Gastrocnemius medialis (tissue), 4 donors: Measurements from ENCODE around the gene AP2S1.

ENCODE experiments used
- CTCF ChIP-seq, 5 experiments: fragments of 450-650 bp in 3 of 5; fragments of 200-600 bp in 2 of 5; sonication (generic) in 2 of 5; IDR thresholded peaks in 4 of 5; conservative IDR thresholded peaks in 1 of 5; 1 replicate in 4 of 5; 2 replicates in 1 of 5; pipeline ENCODE4 v1.5.1; 2016 to 2019; ENCODE audit warnings: antibody characterized with exemption in 5 of 5, mild to moderate bottlenecking in 3 of 5, moderate library complexity in 3 of 5
- POLR2A ChIP-seq, 2 donors: fragments of 450-650 bp; IDR thresholded peaks; one replicate each; pipeline ENCODE4 v1.6.1; 2017; ENCODE audit warnings: antibody characterized with exemption in 2 of 2, mild to moderate bottlenecking in 2 of 2, moderate library complexity in 2 of 2

DNA sequence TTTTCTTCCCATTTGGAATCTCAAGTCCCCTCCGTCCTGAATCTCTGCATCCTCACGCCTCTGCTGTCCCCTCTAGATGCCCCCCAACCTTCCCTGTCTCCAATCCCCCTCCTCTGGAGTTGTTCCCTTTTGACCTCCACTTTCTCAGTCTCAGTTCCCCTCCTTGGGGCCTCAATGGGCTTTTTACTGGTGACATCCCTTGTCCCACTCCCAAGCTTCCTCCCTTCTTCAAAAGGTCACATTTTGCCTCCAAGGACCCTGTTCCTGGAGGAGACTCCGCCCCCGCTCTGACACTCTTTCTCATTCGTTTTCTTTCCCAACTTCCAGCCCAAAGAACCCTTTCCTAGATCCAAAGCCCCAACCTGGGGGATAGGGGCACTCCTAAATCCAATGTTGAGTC, 1.0 kb downstream of the AP2S1 start:
- TF ChIP-seq POLR2A (IDR thresholded peaks at IDR 0.05) (no peak), CTCF (IDR thresholded peaks at IDR 0.05 in 4 of 5, conservative IDR thresholded peaks at IDR 0.05 in 1 of 5) (no peak)
